HuH-7 (cell line): ENCODE data around the gene RTP2.

Experiments used
- DNase-seq: peaks from one replicate; pipeline ENCODE4 v3.0.0; 2011; ENCODE audit warnings: low spot score

RTP2 gene

GRCh38 chr3:187667526-187667925 lies 34.8 kb downstream of the RTP2 start:
- no peak for DNase-seq

GRCh38 chr3:187665764-187666402 lies 36.5 kb downstream of the RTP2 start:
- DNase-seq: no peak

DNA sequence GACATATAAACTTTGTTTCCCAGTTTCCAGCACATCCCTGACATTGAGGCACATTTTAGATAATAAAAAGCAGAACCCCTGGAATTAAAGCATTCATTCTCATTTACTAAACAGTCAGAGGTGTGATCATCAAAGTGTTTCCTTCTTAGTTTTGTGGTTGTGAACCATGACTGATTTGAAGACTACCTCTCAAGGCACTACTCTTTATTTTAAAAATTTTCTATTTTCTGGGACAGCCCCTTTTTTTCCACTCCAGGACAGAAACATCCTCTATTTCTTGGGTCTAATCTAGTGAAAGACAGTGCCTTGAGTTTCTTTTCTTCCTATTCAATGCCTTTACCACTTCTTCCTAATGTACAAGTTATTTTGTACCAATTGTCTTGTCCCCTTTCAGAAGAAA lies 37.3 kb downstream of the RTP2 start:
- DNase-seq: no peak

DNA sequence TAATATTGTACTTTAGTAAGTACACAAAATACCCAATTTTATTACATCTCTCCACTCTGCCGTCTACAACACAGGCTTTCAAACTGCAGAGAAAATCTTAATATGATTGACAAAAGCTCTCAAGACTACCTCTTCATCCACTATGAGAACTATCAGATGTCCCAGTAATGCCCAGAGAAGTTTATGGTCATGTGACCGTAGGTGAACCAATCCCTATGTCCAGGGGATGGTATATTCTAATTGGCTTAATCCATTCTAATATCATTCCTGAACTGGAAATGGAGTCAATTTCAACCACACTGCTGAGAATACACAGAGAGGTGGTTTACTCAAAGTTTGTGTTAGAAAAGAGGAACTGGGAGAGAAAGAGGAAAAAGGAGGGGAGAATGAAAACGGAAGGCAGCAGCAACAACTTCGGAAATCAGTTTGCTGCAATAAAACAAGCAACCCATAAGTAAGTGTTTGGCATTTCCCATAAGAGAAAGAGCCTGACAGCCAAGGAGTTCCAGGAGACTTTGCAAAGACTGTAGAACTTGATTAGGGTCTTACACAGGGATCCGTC lies 39.4 kb downstream of the RTP2 start:
- DNase-seq: no peak

DNA sequence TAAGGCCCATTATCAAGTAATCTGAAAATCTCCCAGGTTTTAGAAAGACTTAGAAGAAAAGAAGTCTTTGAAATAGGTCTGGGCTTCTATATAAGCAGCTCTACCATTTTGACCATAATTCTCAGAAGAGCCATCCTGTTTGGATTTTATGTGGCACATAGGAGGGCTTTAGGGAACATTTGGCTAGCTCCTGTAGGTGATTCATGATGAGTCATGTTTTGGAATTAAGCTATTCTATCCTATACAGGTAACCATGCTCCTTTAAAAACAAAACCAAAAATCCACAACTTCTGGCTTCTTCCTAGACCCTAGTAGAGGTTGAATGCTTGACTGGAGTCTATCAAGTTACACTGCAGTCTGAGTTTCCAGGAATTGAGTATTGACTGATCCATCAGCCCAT lies 41.1 kb downstream of the RTP2 start:
- DNase-seq: no peak

DNA sequence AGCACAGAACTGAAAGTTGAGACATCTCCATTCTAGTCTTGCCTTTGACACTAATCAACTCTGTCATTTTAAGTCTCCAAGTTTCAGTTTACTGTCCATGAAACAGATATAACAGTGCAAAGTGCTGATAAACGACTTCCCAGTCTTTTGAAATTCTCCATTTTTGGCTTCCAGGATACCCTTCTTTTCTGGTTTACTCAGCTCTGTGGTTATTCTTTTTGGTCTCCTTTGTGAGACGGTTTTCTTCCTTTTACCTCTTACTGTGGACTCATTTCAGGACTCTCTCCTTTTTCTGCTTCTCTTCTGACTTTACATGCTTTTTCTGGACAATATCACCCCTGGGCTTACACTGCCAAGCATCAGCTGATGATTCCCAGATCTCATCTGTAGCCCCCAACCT lies 51.1 kb downstream of the RTP2 start:
- no peak for DNase-seq
